HPDE6-E6E7 (cell line): ENCODE results near the gene PIAS2.
A peak's percentile ranks its signal among the peaks of the same experiment; 100 is the strongest.
"Not testable (repeated sequence)": the region's sequence is repeated elsewhere in the genome, so short reads cannot be mapped to it uniquely, and the experiment has no call there.

Source experiments
- DNase-seq: peaks from one replicate; pipeline ENCODE4 v3.0.0; 2011; ENCODE audit warnings: missing footprints; ENCODE audit errors: extremely low spot score

The PIAS2 gene

GRCh38 chr18:46917108-46917802, at the start of gene PIAS2, which contains the start of gene KATNAL2:
TSS of gene PIAS2 (minus strand) at chr18:46917507. CDS start at chr18:46917345, 162 bp downstream.
TSS of gene KATNAL2 (plus strand) at chr18:46917602. CDS start at chr18:46946873, 29,271 bp downstream.
- DNase-seq, result peak; percentile 32

GRCh38 chr18:46966266-46966665, 49.0 kb upstream of the PIAS2 start:
- DNase-seq, result not testable (repeated sequence)

GRCh38 chr18:46964579-46965293, 47.4 kb upstream of the PIAS2 start:
- not testable (repeated sequence) for DNase-seq

- DNase-seq, result not testable (repeated sequence)
Observed at GRCh38 chr18:46963656-46964578, 46.6 kb upstream of the PIAS2 start.

- no peak for DNase-seq
Observed at GRCh38 chr18:46958209-46958608, 40.9 kb upstream of the PIAS2 start.

GRCh38 chr18:46953195-46953594, 35.9 kb upstream of the PIAS2 start:
- no peak for DNase-seq

- DNase-seq, result no peak
Observed at GRCh38 chr18:46950064-46950656, 32.9 kb upstream of the PIAS2 start.

- DNase-seq, result no peak
Observed at GRCh38 chr18:46946656-46947282, 29.5 kb upstream of the PIAS2 start.

- DNase-seq, result no peak
Observed at GRCh38 chr18:46942646-46943045, 25.3 kb upstream of the PIAS2 start.

- no peak for DNase-seq
Observed at GRCh38 chr18:46939998-46940571, 22.8 kb upstream of the PIAS2 start.

GRCh38 chr18:46939337-46939963, 22.1 kb upstream of the PIAS2 start:
- DNase-seq, result peak; percentile 45

- DNase-seq, result no peak
Observed at GRCh38 chr18:46920653-46921052, 3.3 kb upstream of the PIAS2 start.

GRCh38 chr18:46920067-46920466, 2.8 kb upstream of the PIAS2 start:
- no peak for DNase-seq

GRCh38 chr18:46917803-46918600, 695 bp upstream of the PIAS2 start:
- peak; percentile 21 for DNase-seq

- peak; percentile 19 for DNase-seq
Observed at GRCh38 chr18:46916551-46917107, 678 bp downstream of the PIAS2 start.

- no peak for DNase-seq
Observed at GRCh38 chr18:46915800-46916550, 1.3 kb downstream of the PIAS2 start.

GRCh38 chr18:46910856-46911255, 6.5 kb downstream of the PIAS2 start:
- DNase-seq, result no peak

- DNase-seq, result no peak
Observed at GRCh38 chr18:46909497-46909896, 7.8 kb downstream of the PIAS2 start.
